Fibroblast of the aortic adventitia (primary cell): Measurements from ENCODE around the gene BCAS3. TPM values are rescaled to one million over a fixed set of nuclear protein-coding genes. Genes with fewer than 3 reads are reported as not detected.
A peak's percentile ranks its signal among the peaks of the same experiment; 100 is the strongest.

ENCODE experiments used
- DNase-seq: peaks from one replicate; pipeline ENCODE4 v3.0.0-alpha.2; 2010; ENCODE audit warnings: low read depth
- H3K4me3 ChIP-seq: 2 replicates; pipeline ENCODE4 v1.5.1; 2011; ENCODE audit warnings: low read depth, mild to moderate bottlenecking, control low read depth, low read length, moderate library complexity
- total RNA-seq: library from RNA; depleted of rRNA; stranded (reverse); fragments of >200 nt; gene quantifications from 2 replicates; pipeline ENCODE4 v1.2.3, GENCODE V29; 2012; ENCODE audit warnings: low replicate concordance
- TF ChIP-seq, protein P1 (sequence below): IDR thresholded peaks from 2 replicates; pipeline ENCODE4 v1.5.1; 2011; ENCODE audit warnings: mild to moderate bottlenecking, low read length, control low read depth, inconsistent platforms; ENCODE audit not compliant: insufficient read depth

BCAS3 gene
- total RNA-seq, 1 donor = 29.6 TPM

DNA sequence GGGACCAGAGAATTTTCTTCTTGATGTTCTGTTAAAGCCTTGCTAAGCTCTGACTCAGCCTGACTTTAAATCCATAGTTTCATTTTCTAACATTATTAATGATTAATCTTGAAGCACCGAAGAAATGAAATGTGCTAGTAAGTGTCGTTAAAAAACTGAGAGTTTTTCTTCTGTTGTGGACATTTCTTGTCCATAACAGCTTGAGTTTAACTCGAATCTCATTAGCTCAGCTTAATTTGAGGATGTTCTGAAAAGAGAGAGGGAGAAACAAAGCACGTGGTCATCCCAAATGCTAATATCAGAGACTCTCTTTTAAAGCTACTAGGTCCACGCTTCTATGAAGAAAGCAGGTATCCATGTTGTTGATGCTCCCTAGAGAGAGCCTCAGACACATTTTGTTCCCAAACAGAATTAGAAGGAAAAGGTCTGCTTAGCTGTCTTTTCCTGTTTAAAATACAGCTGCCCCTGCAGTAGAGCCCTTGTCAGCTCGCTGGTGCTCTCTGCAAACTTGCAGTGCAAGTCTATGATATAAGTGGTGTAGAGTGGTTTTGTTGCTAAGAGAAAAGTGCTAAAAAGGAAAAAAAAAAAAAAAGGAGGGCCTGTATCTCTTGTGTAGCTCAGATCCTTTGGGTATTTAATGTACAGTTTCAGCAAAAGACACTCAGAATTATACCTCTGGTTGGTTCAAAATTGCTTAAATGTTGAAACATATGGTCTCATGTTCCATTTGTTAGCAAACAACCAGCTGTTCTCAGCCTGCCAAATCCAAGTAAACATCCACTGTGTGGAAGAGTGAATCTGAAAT, 530.9 kb downstream of the BCAS3 start:
- H3K4me3 ChIP-seq = peak overlapping the region; percentile 34
- DNase-seq = peak; percentile 40
- TF ChIP-seq, protein P1, sequence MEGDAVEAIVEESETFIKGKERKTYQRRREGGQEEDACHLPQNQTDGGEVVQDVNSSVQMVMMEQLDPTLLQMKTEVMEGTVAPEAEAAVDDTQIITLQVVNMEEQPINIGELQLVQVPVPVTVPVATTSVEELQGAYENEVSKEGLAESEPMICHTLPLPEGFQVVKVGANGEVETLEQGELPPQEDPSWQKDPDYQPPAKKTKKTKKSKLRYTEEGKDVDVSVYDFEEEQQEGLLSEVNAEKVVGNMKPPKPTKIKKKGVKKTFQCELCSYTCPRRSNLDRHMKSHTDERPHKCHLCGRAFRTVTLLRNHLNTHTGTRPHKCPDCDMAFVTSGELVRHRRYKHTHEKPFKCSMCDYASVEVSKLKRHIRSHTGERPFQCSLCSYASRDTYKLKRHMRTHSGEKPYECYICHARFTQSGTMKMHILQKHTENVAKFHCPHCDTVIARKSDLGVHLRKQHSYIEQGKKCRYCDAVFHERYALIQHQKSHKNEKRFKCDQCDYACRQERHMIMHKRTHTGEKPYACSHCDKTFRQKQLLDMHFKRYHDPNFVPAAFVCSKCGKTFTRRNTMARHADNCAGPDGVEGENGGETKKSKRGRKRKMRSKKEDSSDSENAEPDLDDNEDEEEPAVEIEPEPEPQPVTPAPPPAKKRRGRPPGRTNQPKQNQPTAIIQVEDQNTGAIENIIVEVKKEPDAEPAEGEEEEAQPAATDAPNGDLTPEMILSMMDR = no peak

DNA sequence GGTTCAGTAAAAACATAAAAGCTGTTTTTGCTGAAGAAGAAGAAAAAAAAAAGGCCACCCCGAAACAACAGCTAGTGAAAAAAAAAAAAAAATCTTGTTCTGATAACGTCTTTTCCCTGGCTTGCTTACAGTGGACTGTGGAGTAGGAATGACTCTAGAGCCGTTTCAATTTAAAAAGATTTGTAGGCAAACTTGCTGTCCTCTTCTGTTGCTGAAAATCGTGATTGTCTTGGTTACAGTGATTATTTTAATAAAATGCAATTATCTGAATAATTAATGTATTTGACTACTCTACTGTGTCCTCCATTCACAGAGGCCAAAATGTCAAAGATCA, 531.4 kb downstream of the BCAS3 start:
- TF ChIP-seq, protein P1 = no peak
- no peak for DNase-seq

DNA sequence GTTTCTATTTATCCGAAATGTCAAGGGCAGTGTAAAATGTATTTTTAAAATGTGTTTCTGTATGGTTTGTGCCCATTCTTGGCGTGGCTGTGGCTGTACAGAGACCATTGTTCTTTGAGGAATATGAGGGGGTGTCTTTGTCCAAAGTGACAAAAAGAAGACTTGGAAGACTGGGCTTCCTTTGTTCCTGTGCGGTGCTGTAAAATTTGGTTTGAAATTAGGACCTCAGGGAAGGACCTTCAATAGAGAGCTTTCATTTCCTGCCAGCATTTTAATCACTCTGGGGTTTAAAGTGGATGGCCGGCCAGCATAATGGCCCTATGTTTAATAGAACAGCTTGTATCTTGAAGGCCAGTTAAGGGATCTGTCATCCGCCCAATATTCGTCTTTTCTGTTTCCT, 531.9 kb downstream of the BCAS3 start:
- TF ChIP-seq, protein P1 = no peak
- no peak for DNase-seq
- H3K4me3 ChIP-seq = no peak overlapping the region

More for the DNA sequence above, 531.4 kb downstream of the BCAS3 start:
- H3K4me3 ChIP-seq = no peak overlapping the region

DNA sequence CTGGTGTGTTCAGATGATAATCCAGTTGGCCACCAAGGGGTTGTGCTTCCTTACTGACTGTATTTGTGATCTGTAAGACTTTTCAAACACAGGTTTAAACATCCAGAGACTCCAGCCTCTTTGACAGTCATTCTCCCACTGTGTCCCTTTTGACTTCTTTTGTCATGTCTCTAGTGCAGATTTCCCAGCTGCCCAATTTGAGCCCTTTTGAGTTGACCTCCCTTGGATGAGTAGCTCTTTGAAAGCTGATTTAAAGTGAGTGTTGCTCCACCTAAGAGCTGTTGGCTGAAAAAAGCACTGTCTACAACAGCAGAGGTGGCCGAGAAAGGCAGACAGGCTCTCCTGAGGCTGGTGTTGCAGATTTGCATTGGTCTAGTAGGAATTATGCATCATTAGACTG, 533.6 kb downstream of the BCAS3 start:
- TF ChIP-seq, protein P1 = no peak
- H3K4me3 ChIP-seq = no peak overlapping the region
- DNase-seq = no peak

DNA sequence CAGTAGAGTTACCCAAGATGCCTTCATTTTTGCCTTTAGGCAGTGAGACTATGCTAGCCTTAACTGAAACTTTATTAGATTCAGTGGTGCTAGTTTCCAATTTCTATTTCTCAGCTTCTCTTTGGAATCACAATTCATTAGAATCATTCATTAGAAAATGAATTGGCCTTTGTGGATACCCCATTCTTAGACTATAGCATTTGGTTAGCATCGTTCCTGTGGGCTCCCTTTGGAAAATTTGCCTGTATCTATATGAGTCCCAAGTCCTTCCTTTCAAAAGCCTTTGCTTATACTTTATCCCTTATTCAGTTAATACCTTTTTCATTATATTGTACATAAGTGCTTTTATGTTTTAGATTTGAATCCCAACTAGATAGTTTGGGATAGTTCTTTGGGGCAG, 535.0 kb downstream of the BCAS3 start:
- TF ChIP-seq, protein P1 = no peak
- no peak for DNase-seq
- H3K4me3 ChIP-seq = no peak overlapping the region

DNA sequence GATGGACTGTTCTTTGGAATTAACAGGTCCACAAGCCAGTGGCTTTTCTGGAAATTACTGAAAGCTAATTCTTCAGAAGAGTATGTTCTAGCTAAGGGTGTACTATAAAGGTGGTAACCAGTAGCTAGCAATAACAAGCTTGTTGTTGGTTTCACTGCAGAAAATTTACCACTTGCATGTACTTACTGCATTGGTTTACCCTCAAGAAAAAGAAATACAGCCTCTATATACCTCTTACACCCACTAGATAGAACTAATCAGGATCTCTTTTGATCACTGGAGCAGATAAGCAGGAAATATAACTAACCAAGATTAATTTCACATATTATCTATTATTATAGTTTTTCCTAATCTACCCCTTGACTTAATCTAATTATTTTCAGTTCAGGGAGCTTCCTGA, 537.1 kb downstream of the BCAS3 start:
- no peak for DNase-seq
- no peak overlapping the region for H3K4me3 ChIP-seq
- TF ChIP-seq, protein P1 = no peak

DNA sequence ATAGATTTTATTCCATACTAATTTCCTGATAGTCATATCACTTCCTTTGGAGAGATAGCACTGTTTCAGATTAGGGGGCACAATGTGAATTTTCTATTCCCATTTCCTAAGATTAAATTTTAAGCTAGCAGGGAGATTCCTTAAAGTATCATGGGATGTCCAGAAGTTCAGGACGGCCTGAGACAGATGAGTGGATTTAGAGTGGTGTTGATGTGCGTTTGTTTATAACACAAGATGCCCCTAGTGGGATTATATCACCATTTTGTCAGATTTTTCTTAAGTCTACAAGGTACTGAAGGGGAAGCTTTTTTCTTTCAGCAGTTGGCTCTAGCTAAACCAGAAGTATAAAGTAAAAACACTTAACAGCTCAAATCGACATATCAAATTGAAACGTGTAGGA, 538.4 kb downstream of the BCAS3 start:
- no peak for DNase-seq
- H3K4me3 ChIP-seq = no peak overlapping the region
- TF ChIP-seq, protein P1 = no peak
